ENCODE data around the gene OR13C4. TPM values are rescaled to one million over a fixed set of nuclear protein-coding genes. Genes with fewer than 3 reads are reported as not detected.
"Not testable (repeated sequence)": the region's sequence is repeated elsewhere in the genome, so short reads cannot be mapped to it uniquely, and the experiment has no call there.

The OR13C4 gene
- total and polyA plus RNA-seq, 2 donors (not counting 1 experiment from before 2014, with no cell fraction given): not detected

GRCh38 chr9:104539275-104539674, 12.3 kb upstream of the OR13C4 start:
- no peaks in the 10 kb centered on the region for H3K4me1 Mint-ChIP-seq
- H4K20me1 ChIP-seq (ENCODE audit: control insufficient read depth, insufficient read depth, low read length, poor library complexity, severe bottlenecking): no peaks in the 10 kb centered on the region
- H3K9me3 Mint-ChIP-seq (ENCODE audit: insufficient read depth): no peaks in the 10 kb centered on the region
- H3K27ac Mint-ChIP-seq: no peak overlapping the region
- ATAC-seq (ENCODE audit: low read depth) (no peak), DNase-seq (no peak)
- no peaks in the 10 kb centered on the region for H3K27me3 ChIP-seq (replicated peaks in 1 of 4; ENCODE audit: control extremely low read depth in 1 of 4, control insufficient read depth in 3 of 4, insufficient read depth in 4 of 4, low read length in 3 of 4)
- no peaks in the 10 kb centered on the region for H3K36me3 ChIP-seq (replicated peaks in 1 of 2; ENCODE audit: control extremely low read depth in 1 of 2, control insufficient read depth in 1 of 2, extremely low read depth in 1 of 2, insufficient read depth in 2 of 2, low read length in 1 of 2)
- CTCF ChIA-PET: no interaction called here
- H2AFZ ChIP-seq (ENCODE audit: insufficient read depth, low read depth, low read length, poor library complexity, severe bottlenecking): no peak overlapping the region
- no peaks in the 10 kb centered on the region for H3K79me2 ChIP-seq (ENCODE audit: control insufficient read depth, insufficient read depth, low read length)
- no peak overlapping the region for H3K27ac ChIP-seq (ENCODE audit: low read length in 2 of 2)
- no peaks in the 10 kb centered on the region for H3K27me3 Mint-ChIP-seq
- POLR2A ChIA-PET: no interaction called here
- H3K9ac ChIP-seq (ENCODE audit: low read length): no peak overlapping the region
- H3K4me1 ChIP-seq (ENCODE audit: control insufficient read depth in 2 of 2, insufficient read depth in 2 of 2, low read length in 2 of 2): no peaks in the 10 kb centered on the region
- H3K4me3 Mint-ChIP-seq: no peak overlapping the region
- H3K4me2 ChIP-seq (replicated peaks; ENCODE audit: low read depth, low read length, poor library complexity, severe bottlenecking): no peak overlapping the region
- no peak overlapping the region for H3K4me3 ChIP-seq (ENCODE audit: control extremely low read depth in 1 of 5, extremely low read depth in 1 of 5, insufficient read depth in 1 of 5, low read depth in 2 of 5, low read length in 4 of 5)
- 60% methylated on average over 1 of the region's 1 CpG for WGBS (ENCODE audit: insufficient coverage)
- intact Hi-C loops (cut with micrococcal nuclease): no loop called here
- H3K9me3 ChIP-seq (ENCODE audit: control extremely low read depth in 1 of 3, control insufficient read depth in 2 of 3, insufficient read depth in 1 of 3, low read length in 2 of 3): no peaks in the 10 kb centered on the region
- TF ChIP-seq EZH2 (IDR thresholded peaks at IDR 0.05; ENCODE audit: borderline replicate concordance, insufficient read depth, low read depth, low read length, poor library complexity, severe bottlenecking) (no peak), CTCF (IDR thresholded peaks at IDR 0.05) (no peak)

- DNase-seq (no peak), ATAC-seq (ENCODE audit: low read depth) (no peak)
- Histone ChIP-seq H3K4me3 (ENCODE audit: control extremely low read depth in 1 of 5, extremely low read depth in 1 of 5, insufficient read depth in 1 of 5, low read depth in 2 of 5, low read length in 4 of 5) (no peak within 1 kb of the TSS), H3K27ac (ENCODE audit: low read length in 2 of 2) (no peak within 1 kb of the TSS), H3K9me3 (ENCODE audit: control extremely low read depth in 1 of 3, control insufficient read depth in 2 of 3, insufficient read depth in 1 of 3, low read length in 2 of 3) (no peaks in the 10 kb centered on the region), H3K79me2 (ENCODE audit: control insufficient read depth, insufficient read depth, low read length) (no peaks in the 10 kb centered on the region), H3K4me1 (ENCODE audit: control insufficient read depth in 2 of 2, insufficient read depth in 2 of 2, low read length in 2 of 2) (no peaks in the 10 kb centered on the region), H3K36me3 (replicated peaks in 1 of 2; ENCODE audit: control extremely low read depth in 1 of 2, control insufficient read depth in 1 of 2, extremely low read depth in 1 of 2, insufficient read depth in 2 of 2, low read length in 1 of 2) (no peaks in the 10 kb centered on the region), H4K20me1 (ENCODE audit: control insufficient read depth, insufficient read depth, low read length, poor library complexity, severe bottlenecking) (no peaks in the 10 kb centered on the region), H3K27me3 (replicated peaks in 1 of 4; ENCODE audit: control extremely low read depth in 1 of 4, control insufficient read depth in 3 of 4, insufficient read depth in 4 of 4, low read length in 3 of 4) (no peaks in the 10 kb centered on the region), H3K9ac (ENCODE audit: low read length) (no peak within 1 kb of the TSS), H3K4me2 (replicated peaks; ENCODE audit: low read depth, low read length, poor library complexity, severe bottlenecking) (no peak within 1 kb of the TSS), H2AFZ (ENCODE audit: insufficient read depth, low read depth, low read length, poor library complexity, severe bottlenecking) (no peak within 1 kb of the TSS)
- no peak within 1 kb of the TSS for H3K27ac Mint-ChIP-seq
- H3K27me3 Mint-ChIP-seq: no peaks in the 10 kb centered on the region
- H3K4me1 Mint-ChIP-seq: no peaks in the 10 kb centered on the region
- CTCF ChIA-PET: no interaction called here
- POLR2A ChIA-PET: no interaction called here
- 97% methylated on average over 5 of the region's 5 CpGs for WGBS (ENCODE audit: insufficient coverage)
- no peak within 1 kb of the TSS for H3K4me3 Mint-ChIP-seq
- no peaks in the 10 kb centered on the region for H3K9me3 Mint-ChIP-seq (ENCODE audit: insufficient read depth)
- intact Hi-C loops (cut with micrococcal nuclease): no loop called here
- TF ChIP-seq EZH2 (IDR thresholded peaks at IDR 0.05; ENCODE audit: borderline replicate concordance, insufficient read depth, low read depth, low read length, poor library complexity, severe bottlenecking) (no peak), CTCF (IDR thresholded peaks at IDR 0.05) (no peak)
Measured at GRCh38 chr9:104536756-104537155, 9.7 kb upstream of the OR13C4 start, which contains the start of gene OR13C3. Gene OR13C3 (minus strand): TSS chr9:104536856. CDS start chr9:104536723, 133 bp downstream.

GRCh38 chr9:104520241-104520640, 6.8 kb downstream of the OR13C4 start:
- H3K4me3 ChIP-seq (ENCODE audit: control extremely low read depth in 1 of 5, extremely low read depth in 1 of 5, insufficient read depth in 1 of 5, low read depth in 2 of 5, low read length in 4 of 5); H3K36me3 ChIP-seq (replicated peaks in 1 of 2; ENCODE audit: control extremely low read depth in 1 of 2, control insufficient read depth in 1 of 2, extremely low read depth in 1 of 2, insufficient read depth in 2 of 2, low read length in 1 of 2); ATAC-seq (ENCODE audit: low read depth); CTCF ChIA-PET; H3K27ac ChIP-seq (ENCODE audit: low read length in 2 of 2); H3K4me2 ChIP-seq (replicated peaks; ENCODE audit: low read depth, low read length, poor library complexity, severe bottlenecking); H3K79me2 ChIP-seq (ENCODE audit: control insufficient read depth, insufficient read depth, low read length); H3K27me3 Mint-ChIP-seq; POLR2A ChIA-PET; DNase-seq; H3K27me3 ChIP-seq (replicated peaks in 1 of 4; ENCODE audit: control extremely low read depth in 1 of 4, control insufficient read depth in 3 of 4, insufficient read depth in 4 of 4, low read length in 3 of 4); H3K4me1 Mint-ChIP-seq; H3K9me3 ChIP-seq (ENCODE audit: control extremely low read depth in 1 of 3, control insufficient read depth in 2 of 3, insufficient read depth in 1 of 3, low read length in 2 of 3); H3K9ac ChIP-seq (ENCODE audit: low read length); intact Hi-C loops (cut with micrococcal nuclease); H3K27ac Mint-ChIP-seq; H3K9me3 Mint-ChIP-seq (ENCODE audit: insufficient read depth); H2AFZ ChIP-seq (ENCODE audit: insufficient read depth, low read depth, low read length, poor library complexity, severe bottlenecking); H3K4me1 ChIP-seq (ENCODE audit: control insufficient read depth in 2 of 2, insufficient read depth in 2 of 2, low read length in 2 of 2); H4K20me1 ChIP-seq (ENCODE audit: control insufficient read depth, insufficient read depth, low read length, poor library complexity, severe bottlenecking); H3K4me3 Mint-ChIP-seq: not testable (repeated sequence)
- WGBS (ENCODE audit: insufficient coverage): 77% methylated on average over 10 of the region's 10 CpGs

All from B cell (primary cell).